GM12892 (cell line): ENCODE data around the gene TRIM42.

Experiments
- POLR2A ChIP-seq: IDR thresholded peaks from 2 replicates; pipeline ENCODE4 v1.6.1; 2011; ENCODE audit warnings: low read depth, low read length, control low read depth
- POLR2AphosphoS5 ChIP-seq: IDR thresholded peaks from 2 replicates; pipeline ENCODE4 v1.6.1; 2011; ENCODE audit warnings: low read depth, low read length, control low read depth
- TAF1 ChIP-seq: IDR thresholded peaks from 2 replicates; pipeline ENCODE4 v1.6.1; 2011; ENCODE audit warnings: low read depth, mild to moderate bottlenecking, control low read depth, low read length, borderline replicate concordance

GRCh38 chr3:140686128-140686527 lies 8.3 kb downstream of the TRIM42 start:
- TF ChIP-seq POLR2A, result no peak
- no peak for TF ChIP-seq POLR2AphosphoS5
- no peak for TF ChIP-seq TAF1
